OCI-LY1 (cell line): ENCODE data around the gene CCDC187.

ENCODE experiments used
- H2AFZ ChIP-seq: fragments of 200-600 bp; sonication (generic), shearing (Covaris generic); 2 replicates; pipeline ENCODE4 v1.6.0; 2014; ENCODE audit warnings: antibody characterized with exemption, mild to moderate bottlenecking, low read length
- H3F3A ChIP-seq: fragments of 200-600 bp; sonication (generic), shearing (Covaris generic); 2 replicates; pipeline ENCODE4 v1.6.0; 2014; ENCODE audit warnings: mild to moderate bottlenecking, antibody characterized with exemption, low read length, moderate library complexity; ENCODE audit not compliant: insufficient read depth
- H3K27ac ChIP-seq: fragments of 200-600 bp; sonication (generic); 2 replicates; pipeline ENCODE4 v1.5.1; 2014; ENCODE audit warnings: low read length, mixed run types, mild to moderate bottlenecking, low read depth; ENCODE audit not compliant: poor library complexity, severe bottlenecking
- H3K27me3 ChIP-seq: fragments of 200-600 bp; sonication (generic); 2 replicates; pipeline ENCODE4 v1.6.0; 2014; ENCODE audit warnings: antibody characterized with exemption, mild to moderate bottlenecking, low read length, moderate library complexity; ENCODE audit not compliant: insufficient read depth
- H3K36me3 ChIP-seq: fragments of 200-600 bp; sonication (generic); 2 replicates; pipeline ENCODE4 v1.6.1; 2014; ENCODE audit warnings: mild to moderate bottlenecking, antibody characterized with exemption, low read length, moderate library complexity, mixed read lengths; ENCODE audit not compliant: insufficient read depth
- H3K4me1 ChIP-seq: fragments of 200-600 bp; sonication (generic); 2 replicates; pipeline ENCODE4 v1.5.1; 2014; ENCODE audit warnings: mild to moderate bottlenecking, low read length, moderate library complexity; ENCODE audit not compliant: insufficient read depth, severe bottlenecking
- H3K4me2 ChIP-seq: fragments of 200-600 bp; sonication (generic), shearing (Covaris generic); 2 replicates; pipeline ENCODE4 v1.6.1; 2014; ENCODE audit warnings: low read length
- H3K4me3 ChIP-seq: fragments of 200-600 bp; sonication (generic); 2 replicates; pipeline ENCODE4 v1.5.1; 2014; ENCODE audit warnings: low read length, low read depth, mild to moderate bottlenecking, mixed read lengths; ENCODE audit not compliant: poor library complexity, severe bottlenecking
- H3K79me2 ChIP-seq: fragments of 200-600 bp; shearing (Covaris generic); 2 replicates; pipeline ENCODE4 v1.6.1; 2016; ENCODE audit warnings: mixed run types, low read length, mixed read lengths; ENCODE audit not compliant: insufficient read depth
- H3K9ac ChIP-seq: fragments of 200-600 bp; sonication (generic), shearing (Covaris generic); 2 replicates; pipeline ENCODE4 v1.6.1; 2014; ENCODE audit warnings: mild to moderate bottlenecking, low read length, mixed read lengths
- H3K9me2 ChIP-seq: fragments of 200-600 bp; sonication (generic), shearing (Covaris generic); 2 replicates; pipeline ENCODE4 v1.6.1; 2014; ENCODE audit warnings: low read depth, mild to moderate bottlenecking, low read length, mixed read lengths
- H3K9me3 ChIP-seq: fragments of 200-600 bp; shearing (Covaris generic); 2 replicates; pipeline ENCODE4 v1.6.1; 2014; ENCODE audit warnings: low read length, mixed read lengths
- H4K20me1 ChIP-seq: fragments of 200-600 bp; sonication (generic), shearing (Covaris generic); 2 replicates; pipeline ENCODE4 v1.6.0; 2016; ENCODE audit warnings: mild to moderate bottlenecking, low read length; ENCODE audit not compliant: insufficient read depth
- CTCF ChIP-seq: fragments of 200-600 bp; sonication (generic), shearing (Covaris generic); IDR thresholded peaks from 2 replicates; pipeline ENCODE4 v1.5.1; 2017; ENCODE audit warnings: mild to moderate bottlenecking, antibody characterized with exemption, low read length, moderate library complexity, mixed read lengths
- EZH2 ChIP-seq: fragments of 200-600 bp; sonication (generic), shearing (Covaris generic); IDR thresholded peaks from 2 replicates; pipeline ENCODE4 v1.8.0; 2017; ENCODE audit warnings: borderline replicate concordance, mixed run types, mild to moderate bottlenecking, antibody characterized with exemption, low read length, moderate library complexity, mixed read lengths

The CCDC187 gene

GRCh38 chr9:136270173-136270705 is 33.7 kb downstream of the CCDC187 start:
- Histone ChIP-seq H3K9ac (no peak overlapping the region), H3K27ac (no peak overlapping the region), H3K4me3 (no peak overlapping the region), H3K36me3 (no peaks in the 10 kb centered on the region; the same call in 1 of the 2 replicates), H4K20me1 (no peaks in the 10 kb centered on the region), H3K27me3 (peaks cover 32% of the 10 kb centered on the region), H3K9me2 (no peaks in the 10 kb centered on the region), H2AFZ (no peak overlapping the region), H3F3A (no peaks in the 10 kb centered on the region), H3K79me2 (no peaks in the 10 kb centered on the region), H3K4me1 (peaks cover 11% of the 10 kb centered on the region), H3K9me3 (no peaks in the 10 kb centered on the region), H3K4me2 (no peak overlapping the region)
- TF ChIP-seq CTCF, result no peak
- TF ChIP-seq EZH2, result no peak

DNA sequence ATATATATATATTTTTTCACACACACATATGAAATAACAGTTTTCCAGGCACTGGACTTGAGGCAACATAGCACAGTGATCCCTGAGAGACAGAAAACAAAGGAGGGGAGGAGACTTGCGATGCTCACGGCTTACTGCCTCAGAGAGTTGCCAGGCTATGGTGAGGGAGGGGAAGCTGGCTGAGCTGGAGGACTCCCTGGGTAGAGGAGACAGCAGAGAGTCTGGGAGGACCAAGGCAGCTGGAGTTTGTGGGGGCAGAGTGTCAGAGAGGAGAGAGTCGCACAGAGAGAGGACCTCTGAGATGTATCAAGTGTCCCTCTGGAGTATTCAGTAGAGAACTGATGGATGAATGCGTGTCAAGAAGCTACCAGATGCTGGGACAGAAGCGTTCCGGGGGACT is 35.2 kb downstream of the CCDC187 start:
- TF ChIP-seq CTCF, result no peak
- TF ChIP-seq EZH2, result no peak
- Histone ChIP-seq H3F3A (no peaks in the 10 kb centered on the region), H3K4me3 (no peak overlapping the region), H3K36me3 (no peaks in the 10 kb centered on the region; the same call in 1 of the 2 replicates), H3K4me2 (no peak overlapping the region), H2AFZ (no peak overlapping the region), H3K9me2 (no peaks in the 10 kb centered on the region), H3K79me2 (no peaks in the 10 kb centered on the region), H4K20me1 (no peaks in the 10 kb centered on the region), H3K4me1 (peaks cover 11% of the 10 kb centered on the region), H3K27me3 (peaks cover 24% of the 10 kb centered on the region), H3K9me3 (no peaks in the 10 kb centered on the region), H3K9ac (no peak overlapping the region), H3K27ac (no peak overlapping the region)

DNA sequence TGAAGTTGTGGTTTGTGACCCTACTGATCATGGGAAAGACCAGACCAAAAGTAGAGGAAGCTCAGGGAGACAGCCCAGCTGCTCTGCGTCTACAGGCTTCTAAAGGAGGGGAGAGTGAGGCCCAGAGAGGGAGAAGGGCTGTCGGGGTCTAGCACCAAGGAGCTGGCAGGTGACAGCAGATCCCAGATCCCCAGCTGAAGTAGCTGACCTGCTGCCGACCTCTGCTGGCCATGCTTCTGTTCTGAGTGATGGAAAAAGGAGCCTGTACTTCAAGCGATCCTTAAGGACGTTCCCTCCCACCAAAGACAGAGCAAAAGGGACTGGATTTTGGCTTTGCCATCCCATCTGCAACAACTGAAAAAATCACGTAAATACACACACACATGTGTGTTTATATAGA is 35.6 kb downstream of the CCDC187 start:
- no peak overlapping the region for H2AFZ ChIP-seq
- H3K4me2 ChIP-seq, result no peak overlapping the region
- H3K4me3 ChIP-seq, result no peak overlapping the region
- no peaks in the 10 kb centered on the region; the same call in 1 of the 2 replicates for H3K36me3 ChIP-seq
- H3K9ac ChIP-seq, result no peak overlapping the region
- H3F3A ChIP-seq, result no peaks in the 10 kb centered on the region
- H3K4me1 ChIP-seq, result peaks cover 11% of the 10 kb centered on the region
- H3K27me3 ChIP-seq, result peaks cover 24% of the 10 kb centered on the region
- TF ChIP-seq CTCF (no peak), EZH2 (no peak)
- no peaks in the 10 kb centered on the region for H3K79me2 ChIP-seq
- H3K9me3 ChIP-seq, result no peaks in the 10 kb centered on the region
- no peaks in the 10 kb centered on the region for H4K20me1 ChIP-seq
- no peaks in the 10 kb centered on the region for H3K9me2 ChIP-seq
- no peak overlapping the region for H3K27ac ChIP-seq
